Left ventricle myocardium superior (tissue), 1 donor: ENCODE results near the gene ABCC1. TPM values are rescaled to one million over a fixed set of nuclear protein-coding genes. Genes with fewer than 3 reads are reported as not detected.
"Not testable (repeated sequence)": the region's sequence is repeated elsewhere in the genome, so short reads cannot be mapped to it uniquely, and the experiment has no call there.

ENCODE experiments used
- ATAC-seq: fragments of 200-7000 bp; cut with Tn5 transposase; one replicate; pipeline ENCODE4 v1.9.1; 2020; ENCODE audit warnings: mild to moderate bottlenecking, moderate library complexity
- DNase-seq: peaks from one replicate; pipeline ENCODE4 v3.0.0-alpha.2; 2020
- intact Hi-C: fragments of 100-400 bp; cut with micrococcal nuclease; formaldehyde crosslinking; loops from one replicate; pipeline ENCODE4 v1.11.0; 2022
- total RNA-seq: library from RNA; stranded (reverse); fragmentation: NEBNext Ultra II Directional; extraction: Animal tissue kit (Norgen Biotek cat#: 25700); gene quantifications from one replicate; pipeline ENCODE4 v1.2.1, GENCODE V29; 2021
- donor health status: DM: no; HTN: yes; CAD: no; lungs with severe emphysema.

ABCC1 gene
- total RNA-seq, 1 donor from 2014 or later = 23.2 TPM

GRCh38 chr16:15982194-15982915 is 32.9 kb downstream of the ABCC1 start:
- intact Hi-C loops, ATAC-seq, DNase-seq: not testable (repeated sequence)

- DNase-seq (no peak), ATAC-seq (peak; percentile 60)
- intact Hi-C loops = no loop called here
Observed at GRCh38 chr16:15983898-15984297, 34.5 kb downstream of the ABCC1 start.

- DNase-seq (no peak), ATAC-seq (no peak)
- intact Hi-C loops = no loop called here
Observed at GRCh38 chr16:15985144-15985543, 35.7 kb downstream of the ABCC1 start.

GRCh38 chr16:15986261-15986660 is 36.8 kb downstream of the ABCC1 start:
- DNase-seq (no peak), ATAC-seq (no peak)
- intact Hi-C loops = no loop called here

- ATAC-seq (peak; percentile 39), DNase-seq (no peak)
- intact Hi-C loops = no loop called here
Observed at GRCh38 chr16:15988268-15989013, 39.0 kb downstream of the ABCC1 start.

GRCh38 chr16:15990902-15991301 is 41.5 kb downstream of the ABCC1 start:
- ATAC-seq = no peak
- DNase-seq = no peak
- intact Hi-C loops = no loop called here

- ATAC-seq (no peak), DNase-seq (no peak)
- intact Hi-C loops = no loop called here
Observed at GRCh38 chr16:15993128-15993527, 43.7 kb downstream of the ABCC1 start.

GRCh38 chr16:15993541-15993940 is 44.1 kb downstream of the ABCC1 start:
- ATAC-seq (no peak), DNase-seq (no peak)
- intact Hi-C loops = no loop called here

GRCh38 chr16:15993946-15994665 is 44.7 kb downstream of the ABCC1 start:
- DNase-seq = no peak
- intact Hi-C loops = no loop called here
- peak; percentile 76 for ATAC-seq

- no peak for DNase-seq
- peak; percentile 9 for ATAC-seq
- intact Hi-C loops = no loop called here
Observed at GRCh38 chr16:15996432-15997109, 47.2 kb downstream of the ABCC1 start.

GRCh38 chr16:16000685-16001084 is 51.3 kb downstream of the ABCC1 start:
- intact Hi-C loops = no loop called here
- ATAC-seq (no peak), DNase-seq (no peak)

GRCh38 chr16:16001596-16002255 is 52.3 kb downstream of the ABCC1 start:
- DNase-seq = no peak
- intact Hi-C loops = no loop called here
- no peak for ATAC-seq

- DNase-seq = no peak
- intact Hi-C loops = no loop called here
- no peak for ATAC-seq
Observed at GRCh38 chr16:16003719-16004313, 54.4 kb downstream of the ABCC1 start.

- intact Hi-C loops = no loop called here
- no peak for DNase-seq
- no peak for ATAC-seq
Observed at GRCh38 chr16:16004314-16004749, 54.9 kb downstream of the ABCC1 start.

- no peak for ATAC-seq
- DNase-seq = no peak
- intact Hi-C loops = no loop called here
Observed at GRCh38 chr16:16005721-16006120, 56.3 kb downstream of the ABCC1 start.

GRCh38 chr16:16006650-16007049 is 57.2 kb downstream of the ABCC1 start:
- intact Hi-C loops = no loop called here
- ATAC-seq = no peak
- DNase-seq = no peak

- DNase-seq (no peak), ATAC-seq (no peak)
- intact Hi-C loops = no loop called here
Observed at GRCh38 chr16:16007743-16008111, 58.3 kb downstream of the ABCC1 start.

GRCh38 chr16:16008666-16009065 is 59.2 kb downstream of the ABCC1 start:
- intact Hi-C loops = no loop called here
- ATAC-seq = no peak

GRCh38 chr16:16009401-16009800 is 60.0 kb downstream of the ABCC1 start:
- intact Hi-C loops = no loop called here
- DNase-seq (peak; percentile 81), ATAC-seq (peak; percentile 94)

More at GRCh38 chr16:16008666-16009065, 59.2 kb downstream of the ABCC1 start:
- no peak for DNase-seq
